MM.1S (cell line): ENCODE measurements around the gene CD93.

Experiments
- DNase-seq: peaks from one replicate; pipeline ENCODE4 v3.0.0-alpha.2; 2015
- H2AFZ ChIP-seq: fragments of 300-600 bp; sonication (generic); 2 replicates; pipeline ENCODE4 v1.6.0; 2016; ENCODE audit warnings: antibody characterized with exemption, low read length
- H3F3A ChIP-seq: fragments of 300-600 bp; sonication (generic); 2 replicates; pipeline ENCODE4 v1.6.1; 2016; ENCODE audit warnings: mild to moderate bottlenecking, antibody characterized with exemption, low read length, moderate library complexity, mixed read lengths; ENCODE audit not compliant: insufficient read depth
- H3K27ac ChIP-seq: fragments of 300-600 bp; sonication (generic); 2 replicates; pipeline ENCODE4 v1.5.1; 2016; ENCODE audit warnings: mild to moderate bottlenecking, low read length
- H3K27me3 ChIP-seq: fragments of 300-600 bp; sonication (generic); replicated peaks from 2 replicates; pipeline ENCODE4 v1.6.0; 2016; ENCODE audit warnings: low read length; ENCODE audit not compliant: insufficient read depth
- H3K36me3 ChIP-seq: fragments of 300-600 bp; sonication (generic); replicated peaks from 2 replicates; pipeline ENCODE4 v1.6.1; 2016; ENCODE audit warnings: mild to moderate bottlenecking, low read length, mixed read lengths; ENCODE audit not compliant: insufficient read depth
- H3K4me1 ChIP-seq: fragments of 300-600 bp; sonication (generic); 2 replicates; pipeline ENCODE4 v1.6.1; 2016; ENCODE audit warnings: low read length, mixed read lengths
- H3K4me2 ChIP-seq: fragments of 300-600 bp; sonication (generic); 2 replicates; pipeline ENCODE4 v1.6.0; 2016; ENCODE audit warnings: low read depth, low read length
- H3K4me3 ChIP-seq: fragments of 300-600 bp; sonication (generic); 2 replicates; pipeline ENCODE4 v1.5.1; 2016; ENCODE audit warnings: low read length, mixed read lengths
- H3K79me2 ChIP-seq: fragments of 300-600 bp; sonication (generic); 2 replicates; pipeline ENCODE4 v1.6.1; 2016; ENCODE audit warnings: mixed run types, low read length, mixed read lengths
- H3K9ac ChIP-seq: fragments of 300-600 bp; sonication (generic); 2 replicates; pipeline ENCODE4 v1.6.1; 2016; ENCODE audit warnings: low read length, mixed read lengths
- H3K9me2 ChIP-seq: fragments of 300-600 bp; sonication (generic); replicated peaks from 2 replicates; pipeline ENCODE4 v1.6.1; 2016; ENCODE audit warnings: mild to moderate bottlenecking, low read length, mixed read lengths; ENCODE audit not compliant: insufficient read depth
- H3K9me3 ChIP-seq: fragments of 300-600 bp; sonication (generic); replicated peaks from 2 replicates; pipeline ENCODE4 v1.6.1; 2016; ENCODE audit warnings: mild to moderate bottlenecking, low read length, mixed read lengths; ENCODE audit not compliant: insufficient read depth
- H4K20me1 ChIP-seq: fragments of 300-600 bp; sonication (generic); 2 replicates; pipeline ENCODE4 v1.6.1; 2016; ENCODE audit warnings: mild to moderate bottlenecking, low read length, moderate library complexity, mixed read lengths; ENCODE audit not compliant: insufficient read depth
- CTCF ChIP-seq: fragments of 300-600 bp; sonication (generic); IDR thresholded peaks from 2 replicates; pipeline ENCODE4 v1.5.1; 2016; ENCODE audit warnings: antibody characterized with exemption, low read length, mixed read lengths
- EZH2 ChIP-seq: fragments of 300-600 bp; sonication (generic); optimal IDR thresholded peaks from 2 replicates; pipeline ENCODE3; 2017; ENCODE audit warnings: low read depth, mild to moderate bottlenecking, antibody characterized with exemption, low read length, mixed read lengths
- EZH2phosphoT487 ChIP-seq: fragments of 300-600 bp; sonication (generic); IDR thresholded peaks from 2 replicates; pipeline ENCODE4 v1.6.1; 2018; ENCODE audit warnings: antibody characterized with exemption, low read length

CD93 gene

GRCh38 chr20:23094213-23094896 lies 8.2 kb upstream of the CD93 start:
- no peaks in the 10 kb centered on the region for H3K36me3 ChIP-seq
- H3K27me3 ChIP-seq = no peaks in the 10 kb centered on the region
- no peak for DNase-seq
- H3K27ac ChIP-seq = no peak overlapping the region
- H3K9me2 ChIP-seq = no peaks in the 10 kb centered on the region
- H4K20me1 ChIP-seq = no peaks in the 10 kb centered on the region
- TF ChIP-seq EZH2 = no peak
- TF ChIP-seq EZH2phosphoT487 = no peak
- TF ChIP-seq CTCF = no peak
- H3F3A ChIP-seq = no peaks in the 10 kb centered on the region
- H3K4me3 ChIP-seq = no peak overlapping the region
- no peak overlapping the region for H3K4me2 ChIP-seq
- H3K4me1 ChIP-seq = no peaks in the 10 kb centered on the region
- H3K79me2 ChIP-seq = no peaks in the 10 kb centered on the region
- H3K9ac ChIP-seq = no peak overlapping the region
- no peaks in the 10 kb centered on the region for H3K9me3 ChIP-seq
- no peak overlapping the region for H2AFZ ChIP-seq

- Histone ChIP-seq H3K27ac (no peak overlapping the region), H3K4me1 (no peaks in the 10 kb centered on the region), H3K4me2 (no peak overlapping the region), H3K4me3 (no peak overlapping the region), H3K36me3 (no peaks in the 10 kb centered on the region), H3K9me2 (no peaks in the 10 kb centered on the region), H3K9me3 (no peaks in the 10 kb centered on the region), H4K20me1 (no peaks in the 10 kb centered on the region), H2AFZ (no peak overlapping the region), H3K27me3 (no peaks in the 10 kb centered on the region), H3K79me2 (no peaks in the 10 kb centered on the region), H3K9ac (no peak overlapping the region), H3F3A (no peaks in the 10 kb centered on the region)
- TF ChIP-seq EZH2phosphoT487 (no peak), EZH2 (no peak), CTCF (no peak)
- no peak for DNase-seq
Observed at GRCh38 chr20:23093613-23094012, 7.5 kb upstream of the CD93 start.

- H3K9me2 ChIP-seq = no peaks in the 10 kb centered on the region
- H3K9me3 ChIP-seq = no peaks in the 10 kb centered on the region
- no peak overlapping the region for H3K4me3 ChIP-seq
- no peak overlapping the region for H3K27ac ChIP-seq
- no peaks in the 10 kb centered on the region for H4K20me1 ChIP-seq
- no peak for DNase-seq
- no peak overlapping the region for H3K9ac ChIP-seq
- H3F3A ChIP-seq = no peaks in the 10 kb centered on the region
- no peaks in the 10 kb centered on the region for H3K27me3 ChIP-seq
- H3K79me2 ChIP-seq = no peaks in the 10 kb centered on the region
- TF ChIP-seq CTCF (no peak), EZH2 (no peak)
- H3K4me2 ChIP-seq = no peak overlapping the region
- H3K36me3 ChIP-seq = no peaks in the 10 kb centered on the region
- H2AFZ ChIP-seq = no peak overlapping the region
- no peaks in the 10 kb centered on the region for H3K4me1 ChIP-seq
Observed at GRCh38 chr20:23092861-23093495, 6.9 kb upstream of the CD93 start.
